Breast epithelium (tissue), 4 donors: ENCODE results near the gene KDM5B. TPM values are rescaled to one million over a fixed set of nuclear protein-coding genes. Genes with fewer than 3 reads are reported as not detected.

Experiments used
- DNase-seq, 2 donors: peaks; one replicate each; pipeline ENCODE4 v3.0.0-alpha.2; 2019; ENCODE audit warnings: low spot score in 2 of 2
- H3K27ac ChIP-seq, 2 donors: fragments of 200-600 bp; sonication (generic) in 1 of 2; one replicate each; pipeline ENCODE4 v1.5.1; 2016 to 2019; ENCODE audit warnings: mild to moderate bottlenecking in 1 of 2
- H3K27me3 ChIP-seq, 2 donors: fragments of 200-600 bp; sonication (generic) in 1 of 2; one replicate each; pipeline versions ENCODE4 v1.5.1 to v1.6.0; 2017 to 2019; ENCODE audit warnings: control low read depth in 1 of 2, mild to moderate bottlenecking in 1 of 2
- H3K36me3 ChIP-seq: fragments of 200-600 bp; one replicate; pipeline ENCODE4 v1.5.1; 2019
- H3K4me1 ChIP-seq, 2 donors: fragments of 200-600 bp; sonication (generic); one replicate each; pipeline ENCODE4 v1.5.1; 2016 to 2019; ENCODE audit warnings: control low read depth in 1 of 2
- H3K4me3 ChIP-seq, 3 donors: fragments of 200-600 bp; sonication (generic); 1 replicate in 2 of 3; 2 replicates in 1 of 3; pipeline ENCODE4 v1.5.1; 2016 to 2019; ENCODE audit warnings: mild to moderate bottlenecking in 3 of 3, moderate library complexity in 2 of 3
- H3K9me3 ChIP-seq, 2 donors: fragments of 200-600 bp; sonication (generic) in 1 of 2; one replicate each; pipeline ENCODE4 v1.5.1; 2016 to 2019; ENCODE audit warnings: control low read depth in 1 of 2
- CTCF ChIP-seq, 3 donors: fragments of 450-650 bp; IDR thresholded peaks; one replicate each; pipeline ENCODE4 v1.5.1; 2016 to 2017; ENCODE audit warnings: antibody characterized with exemption in 3 of 3, mild to moderate bottlenecking in 3 of 3, moderate library complexity in 3 of 3
- POLR2A ChIP-seq: fragments of 450-650 bp; IDR thresholded peaks from one replicate; pipeline ENCODE4 v1.6.1; 2016; ENCODE audit warnings: antibody characterized with exemption, mild to moderate bottlenecking, moderate library complexity
- POLR2AphosphoS5 ChIP-seq, 3 donors: sonication (generic); formaldehyde crosslinking; IDR thresholded peaks; one replicate each; pipeline ENCODE4 v1.6.1; 2017; ENCODE audit warnings: antibody characterized with exemption in 3 of 3
- intact Hi-C: fragments of 100-400 bp; cut with DNase I; formaldehyde crosslinking; loops from one replicate; pipeline ENCODE4 v1.15.1; 2023; ENCODE audit warnings: low total_unique reads
- total RNA-seq, 3 donors: library from RNA; depleted of rRNA; stranded (reverse); fragments of >200 nt; gene quantifications; one replicate each; pipeline ENCODE4 v1.1.0, GENCODE V29; 2016

KDM5B gene
- total RNA-seq, 3 donors from 2014 or later: 37.6 to 122 (median 87.5) TPM

- intact Hi-C loops: no loop called here
- no peaks in the 10 kb centered on the region for H3K9me3 ChIP-seq
- TF ChIP-seq POLR2AphosphoS5 (IDR thresholded peaks at IDR 0.05) (no peak), CTCF (IDR thresholded peaks at IDR 0.05) (no peak), POLR2A (no peak)
- H3K4me1 ChIP-seq: no peaks in the 10 kb centered on the region
- no peaks in the 10 kb centered on the region for H3K36me3 ChIP-seq
- no peak overlapping the region for H3K27ac ChIP-seq
- peaks cover 0 to 18% of the 10 kb centered on the region in 2 donors for H3K27me3 ChIP-seq
- no peak for DNase-seq
- no peak overlapping the region for H3K4me3 ChIP-seq
Observed at GRCh38 chr1:202701200-202701599, 107.0 kb downstream of the KDM5B start.

GRCh38 chr1:202700061-202700460, 108.2 kb downstream of the KDM5B start:
- no peaks in the 10 kb centered on the region for H3K36me3 ChIP-seq
- H3K4me1 ChIP-seq: no peaks in the 10 kb centered on the region
- DNase-seq: no peak
- no peak overlapping the region for H3K4me3 ChIP-seq
- no peaks in the 10 kb centered on the region for H3K9me3 ChIP-seq
- intact Hi-C loops: no loop called here
- no peak overlapping the region for H3K27ac ChIP-seq
- H3K27me3 ChIP-seq: peaks cover 0 to 29% of the 10 kb centered on the region in 2 donors
- TF ChIP-seq CTCF (IDR thresholded peaks at IDR 0.05): no peak
- no peak for TF ChIP-seq POLR2A
- TF ChIP-seq POLR2AphosphoS5 (IDR thresholded peaks at IDR 0.05): no peak

- no peaks in the 10 kb centered on the region for H3K36me3 ChIP-seq
- peaks cover 0 to 29% of the 10 kb centered on the region in 2 donors for H3K27me3 ChIP-seq
- no peak overlapping the region for H3K27ac ChIP-seq
- intact Hi-C loops: no loop called here
- TF ChIP-seq CTCF (IDR thresholded peaks at IDR 0.05) (no peak), POLR2AphosphoS5 (IDR thresholded peaks at IDR 0.05) (no peak), POLR2A (no peak)
- DNase-seq: no peak
- H3K9me3 ChIP-seq: no peaks in the 10 kb centered on the region
- no peak overlapping the region for H3K4me3 ChIP-seq
- H3K4me1 ChIP-seq: no peaks in the 10 kb centered on the region
Observed at GRCh38 chr1:202698276-202698675, 109.9 kb downstream of the KDM5B start.

GRCh38 chr1:202697038-202697437, 111.2 kb downstream of the KDM5B start:
- H3K27ac ChIP-seq: no peak overlapping the region
- no peak overlapping the region for H3K4me3 ChIP-seq
- H3K36me3 ChIP-seq: no peaks in the 10 kb centered on the region
- no peak for TF ChIP-seq CTCF (IDR thresholded peaks at IDR 0.05)
- TF ChIP-seq POLR2AphosphoS5 (IDR thresholded peaks at IDR 0.05): no peak
- no peak for TF ChIP-seq POLR2A
- peaks cover 0 to 20% of the 10 kb centered on the region in 2 donors for H3K27me3 ChIP-seq
- H3K4me1 ChIP-seq: no peaks in the 10 kb centered on the region
- intact Hi-C loops: no loop called here
- DNase-seq: no peak
- no peaks in the 10 kb centered on the region for H3K9me3 ChIP-seq

GRCh38 chr1:202694314-202694713, 113.9 kb downstream of the KDM5B start:
- Histone ChIP-seq H3K9me3 (no peaks in the 10 kb centered on the region), H3K27ac (no peak overlapping the region), H3K27me3 (peaks cover 0 to 20% of the 10 kb centered on the region in 2 donors), H3K4me3 (no peak overlapping the region), H3K36me3 (no peaks in the 10 kb centered on the region), H3K4me1 (no peaks in the 10 kb centered on the region)
- no peak for TF ChIP-seq POLR2A
- DNase-seq: no peak
- intact Hi-C loops: loop anchor here (2.0 kb wide), 1 partner anchor 62 kb away; no protein-coding TSS in a partner anchor
